CD14-positive monocyte (primary cell): ENCODE data around the gene CDH4. TPM values are rescaled to one million over a fixed set of nuclear protein-coding genes. Genes with fewer than 3 reads are reported as not detected.
"Not testable (repeated sequence)": the region's sequence is repeated elsewhere in the genome, so short reads cannot be mapped to it uniquely, and the experiment has no call there.

Experiments
- DNase-seq, 3 donors: peaks; one replicate each; pipeline ENCODE4 v3.0.0-alpha.2; 2011 to 2022
- H2AFZ ChIP-seq: 2 replicates; pipeline ENCODE4 v1.6.0; 2012; ENCODE audit warnings: mild to moderate bottlenecking, low read depth, low read length, inconsistent platforms; ENCODE audit not compliant: insufficient read depth, poor library complexity, severe bottlenecking
- H3K27ac ChIP-seq, 2 donors: 1 replicate in 1 of 2; 2 replicates in 1 of 2; pipeline ENCODE4 v1.5.1; 2012 to 2013; ENCODE audit warnings: low read length in 2 of 2, control low read depth in 1 of 2, inconsistent platforms in 1 of 2, low read depth in 1 of 2, mild to moderate bottlenecking in 1 of 2
- H3K27me3 ChIP-seq, 2 donors: one replicate each; pipeline versions ENCODE4 v1.6.0 to v1.6.1; 2011 to 2013; ENCODE audit warnings: low read length in 2 of 2; ENCODE audit not compliant: control insufficient read depth in 2 of 2, insufficient read depth in 2 of 2
- H3K36me3 ChIP-seq, 2 donors: replicated peaks in 1 of 2; 1 replicate in 1 of 2; 2 replicates in 1 of 2; pipeline versions ENCODE4 v1.5.1 to v1.6.1; 2012 to 2013; ENCODE audit warnings: low read length in 2 of 2, control low read depth in 1 of 2, inconsistent platforms in 1 of 2, mild to moderate bottlenecking in 1 of 2; ENCODE audit not compliant: insufficient read depth in 2 of 2, control insufficient read depth in 1 of 2
- H3K4me1 ChIP-seq, 2 donors: 1 replicate in 1 of 2; 2 replicates in 1 of 2; pipeline versions ENCODE4 v1.5.1 to v1.6.1; 2012 to 2013; ENCODE audit warnings: low read length in 2 of 2, control low read depth in 1 of 2, inconsistent platforms in 1 of 2, mild to moderate bottlenecking in 1 of 2, moderate library complexity in 1 of 2; ENCODE audit not compliant: insufficient read depth in 2 of 2, control insufficient read depth in 1 of 2
- H3K4me2 ChIP-seq: replicated peaks from 2 replicates; pipeline ENCODE3; 2012; ENCODE audit warnings: low read length, moderate library complexity, mild to moderate bottlenecking; ENCODE audit not compliant: poor library complexity, severe bottlenecking; ENCODE audit errors: extremely low read depth
- H3K4me3 ChIP-seq, 3 experiments: fragments of 200-600 bp in 1 of 3; sonication (generic) in 1 of 3; replicated peaks in 1 of 3; 1 replicate in 2 of 3; 2 replicates in 1 of 3; pipeline ENCODE4 v1.5.1; 2011 to 2013; ENCODE audit warnings: low read length in 3 of 3, mild to moderate bottlenecking in 3 of 3, control low read depth in 2 of 3, low read depth in 2 of 3, inconsistent platforms in 1 of 3, moderate library complexity in 1 of 3
- H3K79me2 ChIP-seq: 2 replicates; pipeline ENCODE4 v1.6.0; 2012; ENCODE audit warnings: mild to moderate bottlenecking, control low read depth, inconsistent platforms, low read length, moderate library complexity; ENCODE audit not compliant: insufficient read depth
- H3K9ac ChIP-seq: 2 replicates; pipeline ENCODE4 v1.6.0; 2017; ENCODE audit warnings: low read length, mild to moderate bottlenecking; ENCODE audit not compliant: insufficient read depth, poor library complexity, severe bottlenecking
- H3K9me3 ChIP-seq, 2 donors: replicated peaks in 1 of 2; 1 replicate in 1 of 2; 2 replicates in 1 of 2; pipeline versions ENCODE4 v1.5.1 to v1.6.1; 2012 to 2013; ENCODE audit warnings: low read length in 2 of 2, control low read depth in 1 of 2; ENCODE audit not compliant: control insufficient read depth in 1 of 2, insufficient read depth in 1 of 2
- H4K20me1 ChIP-seq: 2 replicates; pipeline ENCODE4 v1.6.0; 2012; ENCODE audit warnings: mild to moderate bottlenecking, low read length, control low read depth, moderate library complexity; ENCODE audit not compliant: insufficient read depth
- H3K27ac Mint-ChIP-seq, 7 donors: one replicate each; pipeline ENCODE4 v1.8.0; 2020; ENCODE audit warnings: mild to moderate bottlenecking in 7 of 7, mixed read lengths in 7 of 7, moderate library complexity in 6 of 7, inconsistent platforms in 2 of 7
- H3K27me3 Mint-ChIP-seq, 3 donors: one replicate each; pipeline ENCODE4 v1.8.0; 2021 to 2022; ENCODE audit warnings: low read depth in 3 of 3, mild to moderate bottlenecking in 3 of 3, mixed read lengths in 3 of 3, moderate library complexity in 3 of 3, inconsistent platforms in 1 of 3
- H3K36me3 Mint-ChIP-seq, 2 donors: one replicate each; pipeline ENCODE4 v1.8.0; 2020; ENCODE audit warnings: mixed read lengths in 2 of 2, inconsistent platforms in 1 of 2, mild to moderate bottlenecking in 1 of 2
- H3K4me1 Mint-ChIP-seq: one replicate; pipeline ENCODE4 v1.8.0; 2020; ENCODE audit warnings: mild to moderate bottlenecking, mixed read lengths
- H3K4me3 Mint-ChIP-seq, 2 donors: one replicate each; pipeline ENCODE4 v1.8.0; 2020; ENCODE audit warnings: mild to moderate bottlenecking in 2 of 2, mixed read lengths in 2 of 2, moderate library complexity in 1 of 2
- H3K9me3 Mint-ChIP-seq, 7 donors: one replicate each; pipeline ENCODE4 v1.8.0; 2020 to 2022; ENCODE audit warnings: mixed read lengths in 7 of 7, mild to moderate bottlenecking in 6 of 7, moderate library complexity in 6 of 7, inconsistent platforms in 2 of 7
- CTCF ChIP-seq: fragments of 200-600 bp; IDR thresholded peaks from one replicate; pipeline ENCODE4 v1.8.0; 2022; ENCODE audit warnings: antibody characterized with exemption, mild to moderate bottlenecking
- WGBS: methylation state at CpG from one replicate; pipeline ENCODE4 v1.1.5; 2013; ENCODE audit warnings: missing lambda C conversion rate; ENCODE audit not compliant: insufficient coverage; 5-methylcytosine and 5-hydroxymethylcytosine counted together
- intact Hi-C, 2 donors: fragments of 100-400 bp; cut with micrococcal nuclease; formaldehyde crosslinking; loops; one replicate each; pipeline versions ENCODE4 v1.15.0 to v1.15.1; 2023
- polyA plus RNA-seq, 3 donors: library from polyadenylated mRNA; depleted of rRNA in 1 of 3; unstranded in 2 of 3; stranded (reverse) in 1 of 3; fragments of 300-500 nt in 2 of 3; fragments of >200 nt in 1 of 3; fragmentation: Illumina TruSeq in 2 of 3; gene quantifications; 1 replicate in 2 of 3; 2 replicates in 1 of 3; pipeline ENCODE4 v1.2.3, GENCODE V29; 2012 to 2021

Gene CDH4
- polyA plus RNA-seq, 3 donors: not detected

DNA sequence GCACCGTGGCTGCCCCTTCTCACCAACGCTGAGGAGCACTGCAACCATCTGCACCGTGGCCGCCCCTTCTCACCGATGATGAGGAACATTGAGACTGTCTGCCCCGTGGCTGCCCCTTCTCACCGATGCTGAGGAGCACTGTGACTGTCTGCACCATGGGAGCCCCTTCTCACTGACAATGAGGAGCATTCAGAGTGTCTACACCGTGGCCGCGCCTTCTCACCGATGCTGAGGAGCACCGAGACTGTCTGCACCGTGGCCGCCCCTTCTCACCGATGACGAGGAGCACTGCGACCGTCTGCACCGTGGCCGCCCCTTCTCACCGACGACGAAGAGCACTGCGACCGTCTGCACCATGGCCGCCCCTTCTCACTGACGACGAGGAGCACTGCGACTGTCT lies 693.4 kb downstream of the CDH4 start:
- H3K9ac ChIP-seq, intact Hi-C loops, H3K36me3 ChIP-seq, H3K79me2 ChIP-seq, H3K27ac Mint-ChIP-seq, H3K4me2 ChIP-seq, H3K27ac ChIP-seq, H3K27me3 Mint-ChIP-seq, DNase-seq, H3K4me1 Mint-ChIP-seq, H4K20me1 ChIP-seq, H3K36me3 Mint-ChIP-seq, H3K4me3 ChIP-seq, H2AFZ ChIP-seq, H3K4me1 ChIP-seq, H3K4me3 Mint-ChIP-seq, H3K27me3 ChIP-seq: not testable (repeated sequence)
- 95% methylated on average over 2 of the region's 29 CpGs for WGBS
- peaks cover 0 to 19% of the 10 kb centered on the region in 2 donors for H3K9me3 ChIP-seq
- peaks cover 0 to 33% (median 10%) of the 10 kb centered on the region in 7 donors for H3K9me3 Mint-ChIP-seq

- DNase-seq, intact Hi-C loops: not testable (repeated sequence)
These were observed 696.0 kb downstream of the CDH4 start for GRCh38 chr20:61948056-61948455.

DNA sequence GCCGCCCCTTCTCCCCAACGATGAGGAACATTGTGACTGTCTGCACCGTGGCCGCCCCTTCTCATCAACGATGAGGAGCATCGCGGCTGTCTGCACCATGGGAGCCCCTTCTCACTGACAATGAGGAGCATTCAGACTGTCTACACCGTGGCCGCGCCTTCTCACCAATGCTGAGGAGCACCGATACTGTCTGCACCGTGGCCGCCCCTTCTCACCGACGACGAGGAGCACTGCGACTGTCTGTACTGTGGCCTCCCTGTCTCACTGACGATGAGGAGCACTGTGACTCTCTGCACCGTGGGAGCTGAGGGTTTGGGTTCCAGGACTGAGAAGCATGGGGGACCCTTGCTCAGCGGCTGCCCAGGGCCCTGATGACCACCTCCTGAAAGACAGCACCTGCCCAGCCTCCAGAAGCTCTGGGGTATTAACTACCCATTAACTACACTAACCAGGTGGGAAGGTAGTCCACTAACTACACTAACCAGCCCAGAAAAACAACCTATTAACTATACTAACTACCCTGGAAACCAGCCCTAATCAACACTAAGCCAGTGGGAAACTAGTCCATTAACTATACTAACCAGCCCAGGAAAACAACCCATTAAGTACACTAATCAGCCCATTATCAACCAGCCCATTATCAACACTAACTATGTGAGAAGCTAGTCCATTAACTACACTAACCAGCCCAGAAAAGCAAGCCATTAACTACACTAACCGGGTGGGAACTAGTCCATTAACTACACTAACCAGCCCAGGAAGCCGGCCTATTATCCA lies 696.7 kb downstream of the CDH4 start:
- H3K4me1 ChIP-seq: no peaks in the 10 kb centered on the region
- no peak overlapping the region for H2AFZ ChIP-seq
- H3K27ac ChIP-seq: no peak overlapping the region
- Mint-ChIP-seq H3K4me1 (no peaks in the 10 kb centered on the region), H3K36me3 (no peaks in the 10 kb centered on the region), H3K4me3 (no peak overlapping the region), H3K9me3 (peaks cover 0 to 29% (median 8%) of the 10 kb centered on the region in 7 donors), H3K27ac (peak overlapping the region in 1 of 7 donors; percentile 22), H3K27me3 (peaks cover 0 to 6% (median 0%) of the 10 kb centered on the region in 3 donors)
- H4K20me1 ChIP-seq: no peaks in the 10 kb centered on the region
- no peaks in the 10 kb centered on the region for H3K27me3 ChIP-seq
- H3K4me2 ChIP-seq: no peak overlapping the region
- H3K79me2 ChIP-seq: no peaks in the 10 kb centered on the region
- intact Hi-C loops: no loop called here
- no peak overlapping the region for H3K4me3 ChIP-seq
- no peak for DNase-seq
- H3K9ac ChIP-seq: no peak overlapping the region
- peaks cover 0 to 4% of the 10 kb centered on the region in 2 donors for H3K9me3 ChIP-seq
- WGBS: 97% methylated on average over 21 of the region's 22 CpGs
- no peaks in the 10 kb centered on the region for H3K36me3 ChIP-seq
- no peak for TF ChIP-seq CTCF

More at GRCh38 chr20:61948056-61948455, 696.0 kb downstream of the CDH4 start:
- not testable (repeated sequence) for H3K36me3 ChIP-seq, H3K27ac ChIP-seq, H3K4me3 Mint-ChIP-seq, H3K36me3 Mint-ChIP-seq, H3K4me2 ChIP-seq, H3K4me1 Mint-ChIP-seq, H3K27ac Mint-ChIP-seq, H2AFZ ChIP-seq, H3K9ac ChIP-seq, H3K79me2 ChIP-seq, H3K27me3 ChIP-seq, H3K4me1 ChIP-seq, H3K4me3 ChIP-seq, H4K20me1 ChIP-seq, H3K9me3 ChIP-seq, H3K27me3 Mint-ChIP-seq
- peaks cover 0 to 29% (median 8%) of the 10 kb centered on the region in 7 donors for H3K9me3 Mint-ChIP-seq
- 89% methylated on average over 18 of the region's 28 CpGs for WGBS
